GM06990 (cell line): ENCODE data around the gene ABCC9.
A peak's percentile ranks its signal among the peaks of the same experiment; 100 is the strongest.

Experiments
- DNase-seq: peaks from one replicate; pipeline ENCODE4 v3.0.0-alpha.2; 2011; ENCODE audit not compliant: insufficient read length; ENCODE audit errors: extremely low read depth
- H3K27me3 ChIP-seq: replicated peaks from 2 replicates; pipeline ENCODE4 v1.6.0; 2011; ENCODE audit warnings: low read length; ENCODE audit not compliant: control insufficient read depth, insufficient read depth
- H3K36me3 ChIP-seq: 2 replicates; pipeline ENCODE4 v1.5.1; 2011; ENCODE audit warnings: low read length; ENCODE audit not compliant: control insufficient read depth, insufficient read depth
- H3K4me3 ChIP-seq: replicated peaks from 2 replicates; pipeline ENCODE4 v1.5.1; 2011; ENCODE audit warnings: low read depth, mild to moderate bottlenecking, control low read depth, low read length
- TF ChIP-seq, protein P1 (sequence below): IDR thresholded peaks from 2 replicates; pipeline ENCODE4 v1.5.1; 2011; ENCODE audit warnings: low read length, control low read depth, mild to moderate bottlenecking, inconsistent platforms; ENCODE audit not compliant: insufficient read depth, poor library complexity, severe bottlenecking

Gene ABCC9

DNA sequence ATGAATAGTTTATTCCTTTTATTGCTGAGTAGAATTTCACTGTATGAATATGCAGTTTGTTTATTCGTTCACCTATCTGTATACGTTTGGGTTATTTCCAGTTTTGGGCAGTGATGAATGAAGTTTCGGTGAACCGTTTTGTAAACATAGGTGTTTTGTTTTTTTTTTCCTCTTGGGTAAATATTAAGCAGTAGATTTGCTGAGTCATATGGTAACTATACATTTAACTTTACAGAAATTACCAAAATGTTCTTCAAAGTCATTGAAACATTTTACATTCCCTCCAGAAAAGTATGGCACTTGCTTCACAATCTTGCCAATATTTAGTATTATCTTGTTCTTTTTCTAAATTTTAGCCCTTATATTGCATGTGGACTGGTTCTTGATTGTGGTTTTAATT, 3.8 kb upstream of the ABCC9 start:
- no peak overlapping the region for H3K4me3 ChIP-seq
- DNase-seq = no peak
- H3K36me3 ChIP-seq = no peaks in the 10 kb centered on the region
- TF ChIP-seq, protein P1, sequence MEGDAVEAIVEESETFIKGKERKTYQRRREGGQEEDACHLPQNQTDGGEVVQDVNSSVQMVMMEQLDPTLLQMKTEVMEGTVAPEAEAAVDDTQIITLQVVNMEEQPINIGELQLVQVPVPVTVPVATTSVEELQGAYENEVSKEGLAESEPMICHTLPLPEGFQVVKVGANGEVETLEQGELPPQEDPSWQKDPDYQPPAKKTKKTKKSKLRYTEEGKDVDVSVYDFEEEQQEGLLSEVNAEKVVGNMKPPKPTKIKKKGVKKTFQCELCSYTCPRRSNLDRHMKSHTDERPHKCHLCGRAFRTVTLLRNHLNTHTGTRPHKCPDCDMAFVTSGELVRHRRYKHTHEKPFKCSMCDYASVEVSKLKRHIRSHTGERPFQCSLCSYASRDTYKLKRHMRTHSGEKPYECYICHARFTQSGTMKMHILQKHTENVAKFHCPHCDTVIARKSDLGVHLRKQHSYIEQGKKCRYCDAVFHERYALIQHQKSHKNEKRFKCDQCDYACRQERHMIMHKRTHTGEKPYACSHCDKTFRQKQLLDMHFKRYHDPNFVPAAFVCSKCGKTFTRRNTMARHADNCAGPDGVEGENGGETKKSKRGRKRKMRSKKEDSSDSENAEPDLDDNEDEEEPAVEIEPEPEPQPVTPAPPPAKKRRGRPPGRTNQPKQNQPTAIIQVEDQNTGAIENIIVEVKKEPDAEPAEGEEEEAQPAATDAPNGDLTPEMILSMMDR = no peak
- H3K27me3 ChIP-seq = no peaks in the 10 kb centered on the region; the same call in 1 of the 2 replicates

DNA sequence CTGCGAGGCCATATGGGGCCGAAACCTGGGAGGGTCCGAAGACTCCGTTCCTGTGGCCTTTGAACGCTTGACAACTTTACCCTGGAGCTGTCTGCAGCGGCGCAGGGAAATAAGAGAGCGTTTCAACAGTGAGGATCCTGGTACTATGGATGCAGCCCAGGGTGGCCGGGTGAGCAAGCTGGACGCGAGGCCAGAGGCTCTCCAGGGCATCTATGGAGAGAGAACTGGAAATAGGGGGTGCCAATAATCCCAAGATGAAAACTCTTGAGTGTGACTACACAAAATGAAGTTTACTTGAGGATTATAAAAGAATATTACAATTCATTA, 1.1 kb upstream of the ABCC9 start:
- H3K4me3 ChIP-seq = no peak overlapping the region
- TF ChIP-seq, protein P1 = no peak

DNA sequence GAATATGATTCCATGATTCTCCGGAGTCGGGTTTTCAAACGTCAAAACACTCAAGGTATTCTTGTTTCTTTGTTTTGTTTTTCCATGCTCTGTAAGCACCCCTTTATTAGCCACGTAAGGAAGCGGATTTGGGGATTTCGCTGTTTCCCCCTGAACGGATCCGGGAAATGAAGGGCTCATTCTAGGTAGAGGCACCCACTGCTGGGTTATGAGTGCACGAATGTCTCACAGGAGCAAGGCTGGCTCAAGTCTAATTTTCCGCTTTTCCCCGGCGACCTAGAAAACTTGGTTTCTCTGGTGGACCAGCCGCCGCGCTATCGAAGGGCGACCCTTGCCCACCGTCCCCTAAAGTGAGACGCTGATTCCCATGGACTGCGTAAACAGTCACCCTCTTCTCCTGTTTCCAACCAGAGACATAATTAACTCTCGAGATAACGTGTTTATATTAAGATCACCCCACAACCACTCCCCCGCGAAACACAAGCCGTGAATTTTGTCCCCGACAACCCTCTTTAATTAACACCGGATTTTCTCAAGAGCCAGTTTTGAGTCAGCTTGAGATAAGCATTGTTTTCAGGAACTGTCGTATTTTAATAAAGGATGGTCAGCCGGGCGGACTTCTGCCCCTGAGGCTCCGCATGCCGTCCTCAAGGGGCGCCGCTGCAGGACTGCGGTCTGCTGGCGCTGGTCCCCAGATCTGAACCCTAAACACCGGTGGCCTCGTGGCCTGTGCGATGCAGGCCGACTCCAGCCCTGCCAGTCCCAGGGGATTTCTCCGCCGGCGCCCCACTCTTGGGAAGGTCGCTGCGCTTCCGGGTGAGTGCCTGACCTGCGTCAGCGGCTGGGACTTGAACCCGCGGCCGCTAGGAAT, 515 bp upstream of the ABCC9 start:
- H3K4me3 ChIP-seq = no peak overlapping the region
- peak; percentile 5 for DNase-seq
- H3K27me3 ChIP-seq = no peaks in the 10 kb centered on the region; the same call in none of the 2 replicates
- TF ChIP-seq, protein P1 = no peak
- H3K36me3 ChIP-seq = no peaks in the 10 kb centered on the region

More for the DNA sequence above, 1.1 kb upstream of the ABCC9 start:
- no peak for DNase-seq
- no peaks in the 10 kb centered on the region for H3K36me3 ChIP-seq
- no peaks in the 10 kb centered on the region; the same call in none of the 2 replicates for H3K27me3 ChIP-seq

DNA sequence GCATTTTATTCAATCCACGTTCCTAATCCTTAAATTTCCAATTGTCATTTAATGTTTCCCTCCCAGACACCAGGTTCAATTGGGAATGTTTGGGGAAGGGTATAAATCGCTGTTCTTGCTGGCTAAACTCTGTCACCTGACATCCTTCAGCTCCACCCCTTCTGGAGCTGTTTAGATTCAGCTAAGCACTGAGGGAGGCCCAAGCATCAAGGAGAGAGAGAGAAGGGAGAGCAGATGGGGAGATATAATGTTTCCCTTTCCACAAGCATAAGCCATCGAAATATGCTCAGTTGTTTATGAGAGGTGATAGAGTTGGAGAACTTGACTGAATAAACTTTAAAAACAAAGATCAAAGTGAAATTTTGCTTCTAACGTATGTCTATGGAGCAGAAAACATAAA, 1.8 kb downstream of the ABCC9 start:
- H3K36me3 ChIP-seq = no peaks in the 10 kb centered on the region
- H3K27me3 ChIP-seq = no peaks in the 10 kb centered on the region; the same call in none of the 2 replicates
- TF ChIP-seq, protein P1 = no peak
- no peak for DNase-seq
- H3K4me3 ChIP-seq = no peak overlapping the region

DNA sequence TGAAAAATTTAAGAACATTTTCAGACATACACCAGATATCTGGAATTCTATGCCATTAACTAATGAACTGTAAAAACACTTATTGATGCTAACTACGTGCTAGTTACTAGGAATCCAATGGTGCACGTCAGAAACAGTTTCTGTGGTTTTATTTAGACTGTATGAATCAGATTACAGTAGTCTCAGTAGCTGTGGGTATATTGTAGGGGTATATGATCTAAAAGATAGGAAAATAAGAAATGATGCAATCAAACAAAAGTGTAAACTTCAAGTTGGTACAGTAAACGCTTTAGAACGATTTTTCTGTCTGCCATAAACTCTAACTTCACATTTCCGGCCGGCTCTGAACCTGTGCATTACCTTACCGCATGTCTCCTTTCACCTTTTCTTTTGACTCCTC, 2.3 kb downstream of the ABCC9 start:
- Histone ChIP-seq H3K4me3 (no peak overlapping the region), H3K27me3 (no peaks in the 10 kb centered on the region; the same call in none of the 2 replicates), H3K36me3 (no peaks in the 10 kb centered on the region)
- DNase-seq = no peak
- TF ChIP-seq, protein P1 = no peak
